GM15510 (cell line): ENCODE measurements around the gene TCERG1.

Experiments
- POLR2A ChIP-seq: IDR thresholded peaks from 3 replicates; pipeline ENCODE4 v1.6.1; 2011; ENCODE audit warnings: borderline replicate concordance; ENCODE audit not compliant: insufficient read length; ENCODE audit errors: extremely low read depth

Gene TCERG1

DNA sequence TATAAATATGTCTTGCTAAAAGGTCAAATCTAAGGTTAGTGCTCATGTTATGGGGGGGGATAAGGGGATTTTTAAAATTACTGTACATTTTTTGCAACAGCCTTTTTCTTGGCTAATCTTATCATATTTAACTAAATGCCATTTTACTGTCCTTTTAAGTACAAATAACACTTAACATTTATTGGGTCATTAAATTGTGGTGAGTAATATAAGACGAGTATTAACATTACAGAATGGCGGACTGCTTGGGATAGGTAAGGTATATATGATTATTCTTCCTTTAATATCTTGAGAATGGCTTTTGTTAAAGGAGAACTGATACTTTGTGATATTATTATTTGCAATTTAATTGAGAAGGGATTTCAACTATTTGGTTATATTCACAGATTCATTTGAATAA lies 35.6 kb downstream of the TCERG1 start:
- no peak for TF ChIP-seq POLR2A

GRCh38 chr5:146484714-146485391 lies 37.7 kb downstream of the TCERG1 start:
- TF ChIP-seq POLR2A, result no peak

- no peak for TF ChIP-seq POLR2A
Measured at GRCh38 chr5:146490089-146490843, 43.1 kb downstream of the TCERG1 start.

GRCh38 chr5:146494656-146495055 lies 47.5 kb downstream of the TCERG1 start:
- no peak for TF ChIP-seq POLR2A

GRCh38 chr5:146499680-146500079 lies 52.5 kb downstream of the TCERG1 start:
- no peak for TF ChIP-seq POLR2A

DNA sequence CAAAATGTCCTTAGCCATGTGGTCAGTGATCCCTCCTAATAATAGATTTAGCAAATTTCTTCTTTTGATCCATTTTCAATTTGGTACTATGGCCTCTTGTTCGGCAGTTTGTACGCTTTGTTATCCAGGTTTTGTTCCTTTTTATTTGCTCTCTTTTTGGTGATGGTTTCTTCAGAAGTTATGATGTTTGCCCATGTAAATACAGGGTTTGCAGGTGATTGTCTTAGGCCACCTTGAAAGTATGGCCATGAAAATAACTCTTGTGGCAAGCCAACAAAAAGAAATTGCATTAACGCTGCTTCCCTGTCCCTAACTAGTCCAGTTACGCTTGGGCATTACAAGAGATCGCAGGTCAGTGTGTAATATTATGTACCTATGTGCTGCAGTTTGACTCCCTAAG lies 60.3 kb downstream of the TCERG1 start:
- TF ChIP-seq POLR2A, result no peak

GRCh38 chr5:146510559-146511125 lies 63.5 kb downstream of the TCERG1 start:
- no peak for TF ChIP-seq POLR2A

GRCh38 chr5:146513462-146513861 lies 66.3 kb downstream of the TCERG1 start:
- no peak for TF ChIP-seq POLR2A

GRCh38 chr5:146514575-146514974 lies 67.4 kb downstream of the TCERG1 start:
- TF ChIP-seq POLR2A, result no peak

GRCh38 chr5:146515473-146516150 lies 68.5 kb downstream of the TCERG1 start:
- TF ChIP-seq POLR2A, result no peak

- no peak for TF ChIP-seq POLR2A
Measured at GRCh38 chr5:146516151-146516475, 69.0 kb downstream of the TCERG1 start, which contains the start of gene GPR151. Gene GPR151 (minus strand): TSS chr5:146516190. CDS start chr5:146516113, 77 bp downstream.

- no peak for TF ChIP-seq POLR2A
Measured at GRCh38 chr5:146519554-146519953, 72.4 kb downstream of the TCERG1 start.

DNA sequence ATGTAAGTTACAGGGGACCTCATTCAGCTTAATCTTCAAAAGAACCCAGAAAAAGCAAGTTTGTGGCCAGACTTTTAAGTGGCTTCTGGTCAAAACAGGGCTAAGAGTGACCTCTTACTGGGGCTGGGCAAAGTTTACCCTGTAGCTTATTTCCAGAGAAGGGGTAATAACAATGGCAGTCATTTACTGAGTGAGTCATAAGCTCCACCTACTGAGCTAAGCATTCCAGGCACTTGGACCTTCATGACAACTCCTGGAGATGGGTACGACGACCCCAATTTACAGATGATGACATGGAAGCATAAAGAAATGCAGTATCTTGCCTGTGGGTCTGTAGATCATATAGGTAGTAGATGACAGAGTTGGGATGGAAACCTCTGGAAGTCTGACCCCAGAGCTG lies 73.6 kb downstream of the TCERG1 start:
- TF ChIP-seq POLR2A, result no peak

DNA sequence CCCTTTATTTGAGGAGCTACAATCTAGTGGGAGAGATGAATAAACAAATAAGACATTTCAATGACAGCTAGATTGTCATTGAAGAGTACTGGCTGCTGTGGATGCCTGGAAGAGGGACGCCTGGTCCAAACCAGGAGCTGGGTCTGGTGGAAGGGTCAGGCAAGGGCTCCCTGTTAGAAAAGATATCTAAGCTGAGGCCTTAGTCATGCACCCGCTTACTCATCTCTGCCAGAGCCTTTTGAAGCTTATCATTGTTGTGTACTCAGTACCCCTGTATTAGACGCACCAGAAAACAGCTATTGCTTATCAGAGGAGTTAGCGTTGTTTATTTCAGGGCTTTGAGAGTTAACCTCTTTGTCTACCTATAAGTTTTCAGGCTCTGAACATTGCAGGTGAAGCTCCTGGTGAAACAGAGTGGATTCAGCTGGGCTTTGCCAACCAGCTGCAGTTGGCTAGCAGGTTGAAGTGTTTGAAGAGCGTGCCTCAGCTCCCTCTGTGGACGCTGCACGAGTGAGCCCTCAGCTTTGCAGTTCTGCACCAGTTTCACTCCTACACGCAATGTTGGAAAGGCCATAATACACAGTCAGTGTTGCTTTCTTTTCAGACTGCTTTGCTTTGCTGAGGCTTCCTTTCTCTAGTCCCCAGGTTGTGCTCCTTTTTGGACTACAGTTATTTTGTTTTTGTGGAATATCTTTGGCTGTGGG lies 74.4 kb downstream of the TCERG1 start:
- TF ChIP-seq POLR2A, result no peak

DNA sequence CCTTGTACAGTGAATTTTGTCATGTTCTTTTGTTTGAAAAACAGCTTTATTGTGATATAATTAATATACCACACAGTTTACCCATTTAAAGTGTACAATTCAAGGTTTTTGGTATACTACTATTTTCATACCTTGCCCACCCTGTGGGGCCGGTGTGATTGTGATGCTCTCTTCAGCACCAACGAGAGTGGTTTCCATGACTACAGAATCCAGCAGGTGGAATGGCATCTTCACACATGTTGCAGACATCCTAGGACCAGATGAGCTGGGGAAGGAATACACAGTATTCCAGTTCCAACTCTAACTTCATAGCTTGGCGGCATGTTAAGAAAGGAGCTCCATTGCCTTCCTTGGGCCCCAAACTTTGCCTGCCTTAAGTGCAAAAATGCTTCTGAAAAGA lies 76.6 kb downstream of the TCERG1 start:
- TF ChIP-seq POLR2A, result no peak
